GM19099 (cell line): Measurements from ENCODE around the gene LUC7L3.

Source experiments
- POLR2A ChIP-seq: IDR thresholded peaks from 3 replicates; pipeline ENCODE4 v1.6.1; 2011; ENCODE audit warnings: low read depth; ENCODE audit not compliant: insufficient read length; ENCODE audit errors: extremely low read depth

Gene LUC7L3

DNA sequence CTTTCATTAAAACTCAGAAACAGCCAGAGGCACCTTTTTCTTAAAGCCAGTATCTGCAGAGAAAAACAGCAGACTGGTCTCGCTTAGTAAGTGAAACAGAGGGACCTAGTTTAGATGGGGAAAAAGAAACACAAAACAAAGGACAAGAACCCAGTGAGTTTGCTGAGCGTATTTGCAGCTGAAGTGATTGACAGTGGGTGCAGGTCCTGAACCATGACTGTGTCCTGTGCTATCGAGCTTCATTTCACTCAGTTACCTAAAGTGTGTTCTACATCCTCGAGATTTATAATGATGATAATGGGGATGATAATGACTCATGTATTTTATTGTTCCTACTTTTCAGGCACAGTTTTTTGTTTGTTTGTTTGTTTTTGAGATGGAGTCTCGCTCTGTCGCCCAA is 84.3 kb downstream of the LUC7L3 start:
- TF ChIP-seq POLR2A: no peak

DNA sequence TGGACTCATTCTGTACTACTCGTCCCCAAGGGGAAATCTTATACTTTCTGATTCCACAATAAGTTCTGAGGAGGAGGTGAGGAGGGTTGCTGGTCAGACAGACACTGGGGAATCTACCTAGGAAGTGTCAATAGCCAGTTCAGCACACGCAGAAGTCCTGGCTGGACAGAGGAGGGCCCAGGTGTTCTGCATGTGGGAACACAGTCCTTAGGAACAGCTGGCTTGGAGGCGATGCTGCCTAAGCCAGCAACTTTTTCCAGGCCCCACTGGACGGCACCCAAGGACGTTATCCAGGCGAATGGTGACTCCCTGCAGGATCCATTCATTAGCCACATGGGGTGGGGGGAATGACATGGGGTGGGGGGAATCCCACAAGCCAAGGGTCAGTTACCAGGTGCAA is 86.1 kb downstream of the LUC7L3 start:
- no peak for TF ChIP-seq POLR2A
